ENCODE data around the gene GOLGB1. TPM values are rescaled to one million over a fixed set of nuclear protein-coding genes. Genes with fewer than 3 reads are reported as not detected.

GOLGB1 gene
- polyA plus RNA-seq, 1 donor from 2014 or later = 30.2 TPM

GRCh38 chr3:121768452-121768851, 18.9 kb upstream of the GOLGB1 start:
- TF ChIP-seq MXI1 (conservative IDR thresholded peaks at IDR 0.05; ENCODE audit: poor library complexity, severe bottlenecking) (no peak), POLR2AphosphoS5 (IDR thresholded peaks at IDR 0.05) (no peak), EP300 (conservative IDR thresholded peaks at IDR 0.05; ENCODE audit: poor library complexity, severe bottlenecking) (no peak), RAD21 (conservative IDR thresholded peaks at IDR 0.05) (no peak), SMC3 (conservative IDR thresholded peaks at IDR 0.05; ENCODE audit: poor library complexity) (no peak), EZH2 (IDR thresholded peaks at IDR 0.05; ENCODE audit: borderline replicate concordance, insufficient read depth, low read length, poor library complexity, severe bottlenecking) (no peak), TAF1 (IDR thresholded peaks at IDR 0.05; ENCODE audit: low read depth) (no peak)
- TF ChIP-seq, protein P1, sequence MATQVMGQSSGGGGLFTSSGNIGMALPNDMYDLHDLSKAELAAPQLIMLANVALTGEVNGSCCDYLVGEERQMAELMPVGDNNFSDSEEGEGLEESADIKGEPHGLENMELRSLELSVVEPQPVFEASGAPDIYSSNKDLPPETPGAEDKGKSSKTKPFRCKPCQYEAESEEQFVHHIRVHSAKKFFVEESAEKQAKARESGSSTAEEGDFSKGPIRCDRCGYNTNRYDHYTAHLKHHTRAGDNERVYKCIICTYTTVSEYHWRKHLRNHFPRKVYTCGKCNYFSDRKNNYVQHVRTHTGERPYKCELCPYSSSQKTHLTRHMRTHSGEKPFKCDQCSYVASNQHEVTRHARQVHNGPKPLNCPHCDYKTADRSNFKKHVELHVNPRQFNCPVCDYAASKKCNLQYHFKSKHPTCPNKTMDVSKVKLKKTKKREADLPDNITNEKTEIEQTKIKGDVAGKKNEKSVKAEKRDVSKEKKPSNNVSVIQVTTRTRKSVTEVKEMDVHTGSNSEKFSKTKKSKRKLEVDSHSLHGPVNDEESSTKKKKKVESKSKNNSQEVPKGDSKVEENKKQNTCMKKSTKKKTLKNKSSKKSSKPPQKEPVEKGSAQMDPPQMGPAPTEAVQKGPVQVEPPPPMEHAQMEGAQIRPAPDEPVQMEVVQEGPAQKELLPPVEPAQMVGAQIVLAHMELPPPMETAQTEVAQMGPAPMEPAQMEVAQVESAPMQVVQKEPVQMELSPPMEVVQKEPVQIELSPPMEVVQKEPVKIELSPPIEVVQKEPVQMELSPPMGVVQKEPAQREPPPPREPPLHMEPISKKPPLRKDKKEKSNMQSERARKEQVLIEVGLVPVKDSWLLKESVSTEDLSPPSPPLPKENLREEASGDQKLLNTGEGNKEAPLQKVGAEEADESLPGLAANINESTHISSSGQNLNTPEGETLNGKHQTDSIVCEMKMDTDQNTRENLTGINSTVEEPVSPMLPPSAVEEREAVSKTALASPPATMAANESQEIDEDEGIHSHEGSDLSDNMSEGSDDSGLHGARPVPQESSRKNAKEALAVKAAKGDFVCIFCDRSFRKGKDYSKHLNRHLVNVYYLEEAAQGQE (IDR thresholded peaks at IDR 0.05; ENCODE audit: borderline replicate concordance) = no peak
- TF ChIP-seq, protein P2, sequence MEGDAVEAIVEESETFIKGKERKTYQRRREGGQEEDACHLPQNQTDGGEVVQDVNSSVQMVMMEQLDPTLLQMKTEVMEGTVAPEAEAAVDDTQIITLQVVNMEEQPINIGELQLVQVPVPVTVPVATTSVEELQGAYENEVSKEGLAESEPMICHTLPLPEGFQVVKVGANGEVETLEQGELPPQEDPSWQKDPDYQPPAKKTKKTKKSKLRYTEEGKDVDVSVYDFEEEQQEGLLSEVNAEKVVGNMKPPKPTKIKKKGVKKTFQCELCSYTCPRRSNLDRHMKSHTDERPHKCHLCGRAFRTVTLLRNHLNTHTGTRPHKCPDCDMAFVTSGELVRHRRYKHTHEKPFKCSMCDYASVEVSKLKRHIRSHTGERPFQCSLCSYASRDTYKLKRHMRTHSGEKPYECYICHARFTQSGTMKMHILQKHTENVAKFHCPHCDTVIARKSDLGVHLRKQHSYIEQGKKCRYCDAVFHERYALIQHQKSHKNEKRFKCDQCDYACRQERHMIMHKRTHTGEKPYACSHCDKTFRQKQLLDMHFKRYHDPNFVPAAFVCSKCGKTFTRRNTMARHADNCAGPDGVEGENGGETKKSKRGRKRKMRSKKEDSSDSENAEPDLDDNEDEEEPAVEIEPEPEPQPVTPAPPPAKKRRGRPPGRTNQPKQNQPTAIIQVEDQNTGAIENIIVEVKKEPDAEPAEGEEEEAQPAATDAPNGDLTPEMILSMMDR (IDR thresholded peaks at IDR 0.05; ENCODE audit: poor library complexity, severe bottlenecking) = no peak
- Histone ChIP-seq H3K9me2 (ENCODE audit: insufficient read depth, low read length) (no peaks in the 10 kb centered on the region), H3K36me3 (ENCODE audit: insufficient read depth, low read length) (no peaks in the 10 kb centered on the region), H3K27ac (ENCODE audit: low read length) (no peak overlapping the region), H3K79me2 (replicated peaks; ENCODE audit: insufficient read depth, low read length) (no peaks in the 10 kb centered on the region), H3K4me3 (ENCODE audit: low read length) (no peak overlapping the region), H3K4me2 (ENCODE audit: low read length) (no peak overlapping the region), H3K9me3 (ENCODE audit: low read length) (no peaks in the 10 kb centered on the region), H3K27me3 (ENCODE audit: insufficient read depth, low read depth, low read length) (no peaks in the 10 kb centered on the region), H3F3A (ENCODE audit: insufficient read depth, low read length, poor library complexity, severe bottlenecking) (no peaks in the 10 kb centered on the region), H3K9ac (ENCODE audit: low read length) (no peak overlapping the region), H4K20me1 (ENCODE audit: insufficient read depth) (no peaks in the 10 kb centered on the region), H2AFZ (ENCODE audit: low read depth, low read length) (no peak overlapping the region)

GRCh38 chr3:121759541-121760202, 10.1 kb upstream of the GOLGB1 start:
- no peaks in the 10 kb centered on the region for H4K20me1 ChIP-seq (ENCODE audit: insufficient read depth)
- no peak overlapping the region for H3K9ac ChIP-seq (ENCODE audit: low read length)
- H3K4me2 ChIP-seq (ENCODE audit: low read length) = no peak overlapping the region
- H3F3A ChIP-seq (ENCODE audit: insufficient read depth, low read length, poor library complexity, severe bottlenecking) = no peaks in the 10 kb centered on the region
- no peak overlapping the region for H3K4me3 ChIP-seq (ENCODE audit: low read length)
- no peak overlapping the region for H2AFZ ChIP-seq (ENCODE audit: low read depth, low read length)
- no peaks in the 10 kb centered on the region for H3K79me2 ChIP-seq (replicated peaks; ENCODE audit: insufficient read depth, low read length)
- H3K27me3 ChIP-seq (ENCODE audit: insufficient read depth, low read depth, low read length) = no peaks in the 10 kb centered on the region
- H3K36me3 ChIP-seq (ENCODE audit: insufficient read depth, low read length) = no peaks in the 10 kb centered on the region
- TF ChIP-seq EZH2 (IDR thresholded peaks at IDR 0.05; ENCODE audit: borderline replicate concordance, insufficient read depth, low read length, poor library complexity, severe bottlenecking) = no peak
- TF ChIP-seq, protein P2 (IDR thresholded peaks at IDR 0.05; ENCODE audit: poor library complexity, severe bottlenecking) = no peak
- TF ChIP-seq EP300 (conservative IDR thresholded peaks at IDR 0.05; ENCODE audit: poor library complexity, severe bottlenecking) = no peak
- TF ChIP-seq TAF1 (IDR thresholded peaks at IDR 0.05; ENCODE audit: low read depth) = no peak
- no peak for TF ChIP-seq RAD21 (conservative IDR thresholded peaks at IDR 0.05)
- TF ChIP-seq POLR2AphosphoS5 (IDR thresholded peaks at IDR 0.05) = no peak
- no peak for TF ChIP-seq SMC3 (conservative IDR thresholded peaks at IDR 0.05; ENCODE audit: poor library complexity)
- no peak overlapping the region for H3K27ac ChIP-seq (ENCODE audit: low read length)
- H3K9me3 ChIP-seq (ENCODE audit: low read length) = no peaks in the 10 kb centered on the region
- H3K9me2 ChIP-seq (ENCODE audit: insufficient read depth, low read length) = no peaks in the 10 kb centered on the region
